Activated naive CD8-positive, alpha-beta T cell treated with anti-CD3 and anti-CD28 coated beads for 36 hours (primary cell): ENCODE measurements around the gene SH3BP2. TPM values are rescaled to one million over a fixed set of nuclear protein-coding genes. Genes with fewer than 3 reads are reported as not detected.

Experiments used
- DNase-seq: peaks from one replicate; pipeline ENCODE4 v3.0.0; 2021
- H3K27ac Mint-ChIP-seq: one replicate; pipeline ENCODE4 v1.8.0; 2022; ENCODE audit warnings: mild to moderate bottlenecking, moderate library complexity, mixed read lengths
- H3K27me3 Mint-ChIP-seq: one replicate; pipeline ENCODE4 v1.8.0; 2022; ENCODE audit warnings: mild to moderate bottlenecking, mixed read lengths
- H3K36me3 Mint-ChIP-seq: one replicate; pipeline ENCODE4 v1.8.0; 2021; ENCODE audit warnings: mild to moderate bottlenecking, mixed read lengths
- H3K4me1 Mint-ChIP-seq: one replicate; pipeline ENCODE4 v1.8.0; 2021; ENCODE audit warnings: mixed read lengths
- H3K4me3 Mint-ChIP-seq: one replicate; pipeline ENCODE4 v1.8.0; 2022; ENCODE audit warnings: mild to moderate bottlenecking, moderate library complexity, mixed read lengths
- H3K9me3 Mint-ChIP-seq: one replicate; pipeline ENCODE4 v1.8.0; 2022; ENCODE audit warnings: mixed read lengths
- total RNA-seq, 2 experiments: library from RNA; stranded (reverse); gene quantifications; one replicate each; pipeline ENCODE4 v1.2.3, GENCODE V29; 2021

The SH3BP2 gene
- total RNA-seq, 2 experiments from 2014 or later: 72.2 to 74.1 TPM

DNA sequence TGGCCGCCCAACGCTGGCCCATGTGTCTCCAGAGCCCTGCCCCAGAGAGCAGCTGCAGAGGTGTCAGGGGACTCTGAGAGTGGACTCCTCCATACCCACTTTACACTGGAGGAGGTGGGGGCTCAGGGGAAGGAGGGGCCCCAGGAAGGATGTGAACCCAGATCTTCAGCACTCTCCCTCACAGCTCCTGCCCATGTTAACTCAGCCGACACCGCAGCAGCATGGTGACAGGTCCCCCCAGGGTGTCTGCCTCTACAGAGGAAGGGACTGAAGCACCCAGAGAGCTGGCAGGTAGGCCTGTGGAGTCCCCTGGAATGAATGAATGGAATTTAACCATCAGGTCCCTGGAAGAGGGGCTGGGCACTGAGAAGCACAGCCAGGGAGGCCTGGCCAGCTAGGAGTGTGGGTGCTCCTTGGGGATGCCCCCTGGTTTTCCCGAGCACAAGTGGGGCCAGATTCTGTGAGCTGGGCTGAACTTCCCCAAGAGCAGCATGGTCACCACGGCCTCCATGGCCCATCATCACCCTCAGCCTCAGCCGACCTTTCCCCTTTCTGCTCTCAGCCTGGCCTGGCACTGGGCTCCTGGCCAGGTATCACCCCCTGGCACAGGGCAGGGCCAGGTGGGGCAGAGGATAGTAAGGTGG lies 21.9 kb downstream of the SH3BP2 start:
- H3K4me3 Mint-ChIP-seq: peak overlapping the region; percentile 94
- H3K36me3 Mint-ChIP-seq: peaks cover 41% of the 10 kb centered on the region
- H3K27ac Mint-ChIP-seq: no peak overlapping the region
- no peaks in the 10 kb centered on the region for H3K9me3 Mint-ChIP-seq
- H3K27me3 Mint-ChIP-seq: no peaks in the 10 kb centered on the region
- DNase-seq: no peak
- H3K4me1 Mint-ChIP-seq: peaks cover 51% of the 10 kb centered on the region

DNA sequence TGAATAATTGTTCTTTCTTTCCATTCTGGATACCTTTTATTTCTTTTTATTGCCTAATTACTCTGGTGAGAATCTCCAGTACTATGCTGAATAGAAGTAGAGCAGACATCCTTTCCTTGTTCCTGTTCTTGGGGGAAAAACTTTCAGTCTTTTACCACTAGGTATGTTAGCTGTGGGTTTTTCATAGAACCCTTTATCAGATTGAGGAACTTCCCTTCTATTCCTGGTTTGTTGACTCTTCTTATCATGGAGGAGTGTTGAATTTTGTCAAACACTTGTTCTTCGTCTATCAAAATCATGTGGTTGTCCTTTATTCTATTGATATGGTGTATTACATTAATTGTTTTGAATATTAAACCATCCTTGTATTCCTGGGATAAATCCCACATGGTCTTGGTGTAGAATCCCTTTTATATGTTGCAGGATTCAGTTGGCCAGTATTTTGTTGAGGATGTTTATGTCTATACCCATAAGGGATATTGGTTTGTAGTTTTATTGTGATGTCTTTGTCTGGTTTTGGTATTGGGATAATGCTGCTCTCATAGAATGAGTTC lies 23.6 kb downstream of the SH3BP2 start:
- Mint-ChIP-seq H3K4me1 (peaks cover 46% of the 10 kb centered on the region), H3K27me3 (no peaks in the 10 kb centered on the region), H3K36me3 (peaks cover 45% of the 10 kb centered on the region), H3K9me3 (no peaks in the 10 kb centered on the region), H3K4me3 (peak overlapping the region; percentile 62), H3K27ac (no peak overlapping the region)
- DNase-seq: no peak

DNA sequence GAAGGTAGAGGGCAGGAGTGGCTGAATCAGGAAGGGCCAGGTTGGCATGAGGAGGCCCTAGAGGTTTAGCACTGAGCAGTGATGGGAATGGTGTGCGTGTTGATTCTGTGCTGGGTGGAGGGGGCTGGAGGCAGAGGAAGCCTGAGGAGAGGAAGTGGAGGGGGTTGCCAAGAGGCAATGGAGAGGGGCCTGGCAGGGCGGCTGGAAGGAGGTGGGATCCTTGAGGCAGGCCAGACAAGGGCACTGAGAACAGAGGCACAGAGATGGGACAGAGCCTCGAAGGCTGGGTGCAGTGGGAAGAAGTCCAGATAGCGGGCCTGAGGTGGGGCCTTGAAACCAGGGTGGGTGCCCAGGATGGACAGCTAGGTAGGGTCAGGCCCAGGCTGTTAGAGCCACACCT lies 24.3 kb downstream of the SH3BP2 start:
- Mint-ChIP-seq H3K36me3 (peaks cover 42% of the 10 kb centered on the region), H3K27ac (peak overlapping the region; percentile 0), H3K9me3 (no peaks in the 10 kb centered on the region), H3K27me3 (no peaks in the 10 kb centered on the region), H3K4me1 (peaks cover 41% of the 10 kb centered on the region), H3K4me3 (peak overlapping the region; percentile 62)
- DNase-seq: no peak

DNA sequence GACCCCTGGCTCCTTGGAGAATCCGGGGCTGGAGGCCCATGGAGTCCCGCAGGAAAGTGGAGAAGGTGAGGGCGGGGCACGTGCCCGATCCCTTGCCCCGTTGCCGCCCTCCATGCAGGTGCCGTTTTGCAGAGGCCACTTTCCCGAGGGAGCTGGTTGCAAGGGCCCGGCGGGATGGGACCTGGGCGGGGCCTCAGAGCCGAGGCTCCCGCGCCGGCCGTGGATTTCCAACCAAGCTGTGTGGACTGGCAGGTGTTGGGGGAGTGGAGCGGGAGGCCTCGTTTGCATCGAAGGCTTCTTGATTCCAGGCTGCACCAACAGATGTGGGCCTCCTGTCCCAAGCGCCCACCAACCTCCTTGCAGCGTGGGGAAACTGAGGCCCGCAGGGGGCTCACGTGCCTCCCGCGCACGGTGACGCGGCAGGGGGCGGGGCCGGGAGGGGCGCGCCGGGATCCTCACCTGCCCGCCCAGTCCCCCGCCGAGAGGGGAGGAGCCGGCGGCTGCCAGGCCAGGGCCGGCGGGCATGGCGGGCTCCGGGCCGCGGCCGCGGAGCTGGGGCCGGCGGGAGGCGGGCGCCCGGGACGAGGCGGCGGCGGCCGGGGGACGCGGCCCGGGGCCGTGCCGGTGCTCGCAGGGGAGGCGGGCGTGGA lies 24.9 kb downstream of the SH3BP2 start:
- Mint-ChIP-seq H3K36me3 (peaks cover 40% of the 10 kb centered on the region), H3K4me1 (peaks cover 41% of the 10 kb centered on the region), H3K27ac (no peak overlapping the region), H3K27me3 (no peaks in the 10 kb centered on the region), H3K4me3 (peak overlapping the region; percentile 62), H3K9me3 (no peaks in the 10 kb centered on the region)
- peak; percentile 42 for DNase-seq

DNA sequence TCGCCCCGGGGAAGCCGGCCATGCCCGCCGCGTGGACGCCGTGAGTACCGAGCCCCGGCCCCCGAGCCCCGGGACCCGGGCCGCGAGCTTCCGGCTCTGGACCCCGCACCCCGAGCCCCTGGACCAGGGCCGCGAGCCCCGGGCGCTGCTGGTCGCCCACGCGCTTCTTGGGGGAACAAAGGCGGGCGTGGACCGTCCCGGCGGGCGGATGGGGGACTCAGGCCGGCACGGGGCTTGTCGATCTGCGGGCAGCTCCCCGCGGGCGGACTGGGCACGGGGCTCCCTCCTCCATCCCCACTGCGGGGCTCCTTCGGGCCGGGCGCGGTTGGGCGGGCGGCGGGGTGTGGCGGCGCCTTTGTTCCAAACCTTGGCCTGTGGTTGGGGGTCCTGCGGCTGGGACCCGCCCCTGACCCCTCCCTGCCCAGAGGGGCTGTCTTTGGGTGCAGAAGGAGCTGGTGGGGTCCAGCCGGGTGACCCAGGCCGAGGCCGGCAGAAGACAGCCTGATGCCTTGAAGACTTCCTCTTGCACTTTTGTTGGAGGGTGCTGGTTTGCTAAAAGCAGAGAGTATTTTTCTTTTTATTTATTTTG lies 25.6 kb downstream of the SH3BP2 start:
- Mint-ChIP-seq H3K27me3 (no peaks in the 10 kb centered on the region), H3K36me3 (peaks cover 34% of the 10 kb centered on the region), H3K9me3 (no peaks in the 10 kb centered on the region), H3K27ac (no peak overlapping the region), H3K4me3 (peak overlapping the region; percentile 42), H3K4me1 (peaks cover 40% of the 10 kb centered on the region)
- DNase-seq: no peak

DNA sequence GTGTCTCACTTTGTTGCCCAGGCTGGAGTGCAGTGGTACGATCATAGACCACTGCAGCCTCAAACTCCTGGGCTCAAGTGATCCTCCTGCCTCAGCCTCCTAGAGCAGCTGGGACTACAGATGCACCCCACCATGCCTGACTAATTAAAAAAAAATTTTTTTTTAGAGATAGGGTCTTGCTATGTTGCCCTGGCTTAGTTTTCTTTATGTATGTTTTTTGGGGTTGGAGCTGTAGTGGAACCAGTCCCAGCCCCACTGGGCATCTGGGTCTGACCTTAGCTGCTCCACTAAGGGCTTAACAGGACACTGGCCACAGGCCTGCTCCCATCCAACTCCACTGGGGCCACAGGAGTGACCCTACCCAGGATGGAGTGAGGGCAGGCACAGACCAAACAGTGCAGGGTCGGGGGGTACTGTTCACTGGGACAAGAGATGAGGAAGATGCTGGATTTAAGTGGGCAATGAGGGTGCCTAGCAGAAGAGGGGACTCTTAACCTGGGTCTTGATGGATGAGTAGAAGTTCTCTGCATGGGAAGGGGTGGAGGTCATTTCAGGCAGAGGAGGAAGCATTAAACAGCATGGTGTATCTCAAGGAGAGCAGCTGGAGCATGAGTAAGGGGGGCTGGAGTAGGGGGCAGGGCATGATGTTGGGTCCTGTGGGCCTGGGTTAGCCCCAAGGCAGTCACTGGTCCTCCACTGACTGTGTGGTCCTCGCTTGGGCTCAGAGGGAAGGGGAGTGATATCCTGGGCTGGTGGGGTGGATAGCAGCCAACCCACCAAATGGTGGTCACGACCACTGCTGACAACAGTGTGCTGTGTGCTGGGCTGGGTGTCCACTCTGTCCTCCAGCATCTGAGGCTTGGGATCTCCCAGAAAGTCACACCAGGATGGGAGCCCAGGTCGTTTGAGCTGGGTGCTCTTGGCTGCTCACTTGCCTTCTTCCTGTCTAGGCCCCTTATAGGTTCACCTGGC lies 26.6 kb downstream of the SH3BP2 start:
- no peak for DNase-seq
- Mint-ChIP-seq H3K36me3 (peaks cover 30% of the 10 kb centered on the region), H3K4me3 (peak overlapping the region; percentile 53), H3K27ac (no peak overlapping the region), H3K4me1 (peaks cover 29% of the 10 kb centered on the region), H3K9me3 (no peaks in the 10 kb centered on the region), H3K27me3 (no peaks in the 10 kb centered on the region)

DNA sequence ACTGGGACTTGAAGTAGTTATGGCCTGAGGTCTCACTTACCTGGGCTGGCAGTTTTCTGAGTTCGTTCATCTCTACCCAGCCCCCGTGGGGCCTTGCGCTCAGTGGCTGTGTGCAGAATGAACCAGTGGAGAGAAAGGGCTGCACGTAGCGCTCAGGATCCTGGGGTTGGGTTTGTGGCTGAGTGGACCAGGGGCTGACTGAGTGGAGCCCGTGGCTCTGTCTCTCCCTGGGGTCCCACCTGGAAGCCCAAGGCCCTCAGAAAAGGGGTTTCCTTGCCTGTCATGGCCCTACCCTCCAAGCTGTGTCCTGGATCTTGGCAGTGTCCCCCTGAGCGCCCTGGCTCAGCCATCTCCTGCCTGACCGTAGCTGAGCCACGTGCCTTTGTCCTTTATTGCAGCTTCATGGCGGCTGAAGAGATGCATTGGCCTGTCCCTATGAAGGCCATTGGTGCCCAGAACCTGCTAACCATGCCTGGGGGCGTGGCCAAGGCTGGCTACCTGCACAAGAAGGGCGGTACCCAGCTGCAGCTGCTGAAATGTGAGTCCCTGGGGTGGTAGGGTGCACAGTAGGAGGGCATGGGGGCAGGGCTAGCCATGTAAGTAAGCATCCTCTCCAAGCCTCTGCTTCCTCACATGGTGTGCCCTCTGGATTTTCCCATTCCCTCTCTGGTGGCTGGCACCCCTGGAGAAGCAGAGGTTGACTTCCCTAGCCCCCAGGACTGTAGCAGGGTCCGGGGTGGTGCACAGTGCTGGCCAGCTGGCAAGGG lies 27.5 kb downstream of the SH3BP2 start:
- Mint-ChIP-seq H3K27ac (no peak overlapping the region), H3K4me1 (peaks cover 21% of the 10 kb centered on the region), H3K4me3 (no peak overlapping the region), H3K9me3 (no peaks in the 10 kb centered on the region), H3K36me3 (peaks cover 33% of the 10 kb centered on the region), H3K27me3 (no peaks in the 10 kb centered on the region)
- no peak for DNase-seq

DNA sequence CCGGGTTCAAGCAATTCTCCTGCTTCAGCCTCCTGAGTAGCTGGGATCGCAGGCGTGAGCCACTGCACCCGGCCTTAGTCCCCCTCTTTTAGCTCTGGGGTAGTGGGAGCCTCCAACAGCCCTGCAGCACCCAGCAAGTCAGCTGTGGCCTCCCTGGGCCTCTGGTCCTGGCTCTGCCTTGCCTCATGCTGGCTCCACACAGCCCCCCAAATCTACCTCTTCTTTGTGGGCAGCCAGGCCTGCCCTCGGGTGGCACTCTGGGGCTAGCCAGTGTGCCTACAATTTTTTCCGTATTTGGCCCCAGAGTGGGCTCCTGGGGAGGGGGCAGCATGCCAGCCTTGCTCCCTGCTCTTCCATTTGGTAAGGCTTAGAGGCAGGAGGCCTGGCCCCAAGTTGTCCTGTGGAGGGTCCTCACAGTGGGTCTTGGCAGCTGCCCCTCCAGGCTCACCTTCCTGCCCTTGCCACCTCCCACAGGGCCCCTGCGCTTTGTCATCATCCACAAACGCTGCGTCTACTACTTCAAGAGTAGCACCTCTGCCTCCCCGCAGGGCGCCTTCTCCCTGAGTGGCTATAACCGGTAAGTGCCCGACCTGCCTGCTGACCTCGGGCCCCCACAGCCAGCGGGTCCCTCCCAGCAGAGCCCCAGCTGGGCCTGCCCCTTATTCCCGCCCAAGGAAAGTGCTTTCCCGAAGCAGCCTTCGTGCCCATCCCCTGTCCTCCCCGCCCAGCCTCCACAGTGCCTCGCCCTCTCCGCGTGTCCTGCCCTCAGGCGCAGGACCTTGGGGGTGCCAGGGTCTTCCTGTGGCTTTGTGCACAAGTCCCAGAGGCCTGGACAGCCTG lies 29.8 kb downstream of the SH3BP2 start:
- peaks cover 3% of the 10 kb centered on the region for H3K4me1 Mint-ChIP-seq
- H3K4me3 Mint-ChIP-seq: no peak overlapping the region
- no peak for DNase-seq
- no peaks in the 10 kb centered on the region for H3K27me3 Mint-ChIP-seq
- no peaks in the 10 kb centered on the region for H3K9me3 Mint-ChIP-seq
- H3K27ac Mint-ChIP-seq: no peak overlapping the region
- H3K36me3 Mint-ChIP-seq: peaks cover 26% of the 10 kb centered on the region

DNA sequence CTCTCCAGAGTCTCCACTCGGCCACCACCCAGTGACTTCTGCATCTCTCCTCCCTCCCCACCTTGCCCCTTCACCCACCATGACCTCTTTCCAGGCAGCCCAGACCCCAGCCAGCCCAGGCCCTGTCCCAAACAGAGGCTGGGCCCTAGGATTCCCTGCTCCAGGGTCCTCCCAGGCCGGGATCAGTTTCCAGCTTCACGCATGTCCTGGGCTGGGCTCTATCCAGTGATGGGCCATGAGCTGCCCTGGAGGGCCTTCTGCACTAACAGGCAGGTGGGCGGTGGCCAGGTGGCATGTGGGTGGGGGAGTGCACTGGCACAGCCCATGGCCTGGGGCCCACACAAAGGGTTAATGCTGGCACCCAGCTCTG lies 30.4 kb downstream of the SH3BP2 start:
- Mint-ChIP-seq H3K27ac (no peak overlapping the region), H3K4me1 (peaks cover 3% of the 10 kb centered on the region), H3K4me3 (no peak overlapping the region), H3K36me3 (peaks cover 26% of the 10 kb centered on the region), H3K9me3 (no peaks in the 10 kb centered on the region), H3K27me3 (no peaks in the 10 kb centered on the region)
- DNase-seq: no peak

DNA sequence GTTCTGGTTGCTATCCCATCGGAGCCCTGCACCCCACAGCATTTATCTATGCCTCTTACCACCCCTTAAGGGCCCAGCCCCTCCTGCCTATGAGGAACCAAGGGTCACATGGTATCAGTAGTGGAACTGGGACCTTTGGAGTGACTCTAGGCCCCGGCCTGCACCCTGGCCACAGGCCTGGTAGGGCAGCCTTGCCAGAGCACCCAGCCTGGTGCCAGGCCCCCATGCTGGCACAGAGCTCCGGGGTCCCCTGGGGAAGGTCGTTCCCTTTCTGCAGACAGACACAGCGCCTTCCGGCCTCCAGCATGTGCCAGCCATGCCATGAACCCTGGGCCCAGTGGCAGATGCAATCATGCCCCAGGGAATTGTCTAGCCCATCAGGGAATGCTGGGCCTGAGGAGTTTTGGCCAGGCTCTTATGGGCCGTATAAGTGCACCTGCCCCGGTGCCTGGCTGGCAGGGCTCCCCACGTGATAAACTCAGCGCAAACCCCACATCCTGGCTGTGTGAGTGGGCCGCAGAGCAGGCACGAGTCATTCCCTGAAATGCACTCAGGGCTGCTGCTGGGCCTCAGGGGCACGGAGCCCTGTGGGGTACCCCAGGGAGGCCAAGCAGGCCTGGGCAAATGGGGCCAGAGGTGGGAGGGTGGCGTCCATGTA lies 30.9 kb downstream of the SH3BP2 start:
- peaks cover 3% of the 10 kb centered on the region for H3K4me1 Mint-ChIP-seq
- no peak for DNase-seq
- no peak overlapping the region for H3K27ac Mint-ChIP-seq
- no peaks in the 10 kb centered on the region for H3K27me3 Mint-ChIP-seq
- no peak overlapping the region for H3K4me3 Mint-ChIP-seq
- peaks cover 30% of the 10 kb centered on the region for H3K36me3 Mint-ChIP-seq
- H3K9me3 Mint-ChIP-seq: no peaks in the 10 kb centered on the region

DNA sequence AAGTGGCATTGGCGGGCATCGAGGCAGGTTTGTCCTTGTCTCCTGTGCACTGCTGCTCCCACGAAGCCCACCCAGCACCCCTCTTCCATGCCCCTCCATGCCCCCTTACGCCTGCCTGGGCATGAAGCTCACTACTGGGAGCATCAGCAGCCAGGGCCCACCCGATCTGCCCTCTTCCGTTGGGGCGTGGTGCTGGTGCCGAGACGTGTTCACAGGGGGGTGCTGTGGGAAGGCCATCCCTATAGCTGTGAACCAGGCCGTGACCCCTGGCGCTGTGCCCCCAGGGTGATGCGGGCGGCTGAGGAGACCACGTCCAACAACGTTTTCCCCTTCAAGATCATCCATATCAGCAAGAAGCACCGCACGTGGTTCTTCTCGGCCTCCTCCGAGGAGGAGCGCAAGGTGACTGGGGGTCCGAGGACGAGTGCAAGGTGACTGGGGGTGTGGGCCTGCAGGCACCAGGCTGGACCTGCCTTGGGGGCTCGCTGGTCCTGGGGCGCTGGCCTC lies 31.5 kb downstream of the SH3BP2 start:
- Mint-ChIP-seq H3K27ac (no peak overlapping the region), H3K4me3 (no peak overlapping the region), H3K9me3 (no peaks in the 10 kb centered on the region), H3K4me1 (peaks cover 3% of the 10 kb centered on the region), H3K36me3 (peaks cover 32% of the 10 kb centered on the region), H3K27me3 (no peaks in the 10 kb centered on the region)
- DNase-seq: no peak

DNA sequence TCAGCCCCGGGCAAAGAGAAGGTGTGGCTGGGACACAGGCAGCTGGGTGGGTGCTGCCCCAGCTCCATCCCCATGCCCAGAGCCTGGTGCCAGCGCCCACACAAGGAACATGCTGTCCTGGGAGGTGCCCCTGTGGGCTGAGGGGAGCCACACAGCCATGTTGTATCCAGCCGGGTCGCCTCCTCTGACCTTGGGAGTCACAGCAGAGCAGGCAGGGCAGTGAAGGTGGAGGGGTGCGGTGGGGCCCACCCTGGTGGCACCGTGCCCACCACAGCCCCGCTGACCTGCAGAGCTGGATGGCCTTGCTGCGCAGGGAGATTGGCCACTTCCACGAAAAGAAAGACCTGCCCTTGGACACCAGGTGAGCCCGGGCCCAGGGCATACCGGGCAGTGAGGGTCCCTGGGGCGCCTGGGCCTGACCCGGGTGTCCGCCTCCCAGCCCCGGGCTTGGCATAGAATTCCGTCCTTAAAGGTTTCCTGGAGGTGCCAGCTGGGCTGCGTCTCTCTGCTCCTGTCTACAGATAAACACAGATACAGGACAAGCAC lies 32.0 kb downstream of the SH3BP2 start:
- Mint-ChIP-seq H3K36me3 (peaks cover 27% of the 10 kb centered on the region), H3K4me1 (no peaks in the 10 kb centered on the region), H3K27me3 (no peaks in the 10 kb centered on the region), H3K9me3 (no peaks in the 10 kb centered on the region), H3K4me3 (no peak overlapping the region), H3K27ac (no peak overlapping the region)
- no peak for DNase-seq

DNA sequence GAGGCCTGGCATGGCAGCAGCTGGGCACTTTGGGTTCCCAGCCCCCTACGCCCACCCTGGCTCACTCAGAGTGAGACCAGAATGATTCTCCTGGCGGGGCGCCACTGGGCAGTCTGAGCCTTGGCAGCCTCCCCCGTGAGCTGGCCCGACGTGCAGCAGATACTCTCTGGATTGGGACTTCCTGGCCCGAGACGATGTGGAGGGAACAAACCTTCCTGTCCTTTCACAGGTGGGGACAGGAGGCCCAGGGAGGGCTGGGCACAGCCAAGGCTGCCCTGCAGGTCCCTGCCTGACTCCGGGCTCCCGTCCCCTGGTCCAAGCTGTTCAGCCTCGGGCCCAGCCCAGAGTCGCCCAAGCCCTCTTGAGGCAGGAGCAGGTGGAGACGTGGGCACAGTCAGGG lies 32.9 kb downstream of the SH3BP2 start:
- Mint-ChIP-seq H3K27ac (no peak overlapping the region), H3K4me1 (no peaks in the 10 kb centered on the region), H3K4me3 (no peak overlapping the region), H3K9me3 (no peaks in the 10 kb centered on the region), H3K36me3 (peaks cover 25% of the 10 kb centered on the region), H3K27me3 (no peaks in the 10 kb centered on the region)
- no peak for DNase-seq
